Endothelial cell of hepatic sinusoid (primary cell): ENCODE results near the gene MYOF.

Experiments used
- in situ Hi-C: cut with HindIII; loops from 2 replicates; pipeline ENCODE4 v1.10.0; 2017; ENCODE audit warnings: low sequenced_read_pairs

Gene MYOF

GRCh38 chr10:93269281-93269680 lies 212.9 kb downstream of the MYOF start:
- in situ Hi-C loops: no loop called here

DNA sequence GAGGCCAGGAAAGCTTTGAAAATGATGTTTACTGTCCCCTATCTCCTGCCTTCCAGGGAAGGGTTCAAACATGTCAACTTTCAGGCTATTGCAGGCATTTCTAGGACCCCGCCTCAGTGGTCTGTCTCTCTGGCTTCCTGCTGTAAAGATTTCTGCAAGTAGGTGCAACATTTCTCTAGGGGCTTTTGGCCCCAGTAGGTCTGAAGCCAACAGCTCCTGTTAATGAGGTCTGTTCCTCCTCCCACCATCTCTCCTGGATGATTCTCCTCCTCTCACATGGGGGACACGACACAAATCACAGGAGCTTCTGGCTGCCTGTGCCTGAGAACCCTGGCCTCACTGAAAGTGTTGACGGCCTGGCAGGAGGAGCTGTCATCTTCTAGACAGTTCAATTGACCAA lies 214.1 kb downstream of the MYOF start:
- in situ Hi-C loops: no loop called here

DNA sequence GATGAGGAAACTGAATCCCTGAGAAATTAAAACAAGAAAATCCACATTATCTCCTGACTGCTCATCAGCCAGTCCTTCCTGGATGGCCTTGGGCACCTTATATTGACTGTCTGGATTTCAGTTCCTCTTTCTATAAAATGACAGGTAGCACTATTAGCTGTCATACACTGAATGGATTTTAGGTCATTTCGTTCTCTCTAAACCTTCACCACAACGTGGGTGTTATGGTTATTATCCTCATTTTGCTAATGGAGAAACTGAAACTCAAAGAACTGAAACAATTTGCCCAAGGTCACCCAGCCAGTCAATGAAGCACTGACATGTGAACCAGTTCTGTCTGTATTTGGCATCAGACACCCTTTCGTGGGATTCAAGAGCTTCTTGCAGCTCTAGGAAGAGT lies 214.6 kb downstream of the MYOF start:
- in situ Hi-C loops: no loop called here

DNA sequence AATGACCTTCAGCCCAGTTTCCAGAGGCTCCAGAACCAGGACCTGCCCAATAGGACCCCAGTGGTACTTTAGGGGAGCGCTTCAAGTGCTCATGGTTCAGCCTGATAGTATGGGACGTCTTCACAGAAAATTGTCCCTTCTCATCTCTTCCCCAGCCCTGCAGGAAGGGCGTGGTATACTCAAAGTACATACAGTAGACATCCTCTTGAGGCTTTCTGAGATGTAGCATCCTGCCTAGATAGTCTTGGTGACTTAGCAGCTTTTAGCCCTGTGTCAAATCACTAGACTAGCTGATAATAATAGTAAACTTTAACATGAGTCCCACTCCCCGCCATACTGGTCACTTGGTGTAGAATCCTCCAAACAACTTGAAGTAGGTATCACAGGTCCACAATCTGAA lies 215.3 kb downstream of the MYOF start:
- in situ Hi-C loops: no loop called here

DNA sequence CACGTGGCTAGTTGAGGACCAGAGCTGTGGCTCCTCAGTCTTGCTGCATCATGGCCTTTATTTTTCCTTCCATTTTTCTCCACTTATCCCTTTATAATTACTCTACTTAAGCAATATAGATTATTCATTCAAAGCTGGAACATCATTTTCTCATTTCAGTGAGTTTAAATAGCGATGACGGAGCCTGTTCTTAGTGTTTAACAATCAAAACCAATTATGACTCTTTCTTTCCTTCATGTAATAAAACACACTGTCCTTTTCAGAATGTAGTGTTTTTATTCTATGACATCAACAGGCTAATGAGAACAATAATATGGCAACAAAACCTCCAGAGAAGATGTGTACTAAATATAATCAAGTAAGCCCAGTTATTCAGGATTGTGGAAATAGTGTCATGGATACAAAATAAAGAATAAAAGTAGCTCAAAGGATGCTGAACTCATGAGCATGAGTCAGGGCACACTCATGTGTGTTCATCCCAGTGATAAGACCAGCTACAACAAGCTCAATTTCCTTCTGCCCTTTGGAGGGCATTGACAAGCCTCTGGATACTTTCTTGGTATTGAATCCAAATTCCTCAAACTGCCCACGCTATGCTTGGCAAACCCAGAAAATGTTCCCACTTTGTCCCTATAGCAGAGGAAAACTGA lies 220.0 kb downstream of the MYOF start:
- in situ Hi-C loops: no loop called here

GRCh38 chr10:93261089-93261488 lies 221.0 kb downstream of the MYOF start:
- in situ Hi-C loops: no loop called here

DNA sequence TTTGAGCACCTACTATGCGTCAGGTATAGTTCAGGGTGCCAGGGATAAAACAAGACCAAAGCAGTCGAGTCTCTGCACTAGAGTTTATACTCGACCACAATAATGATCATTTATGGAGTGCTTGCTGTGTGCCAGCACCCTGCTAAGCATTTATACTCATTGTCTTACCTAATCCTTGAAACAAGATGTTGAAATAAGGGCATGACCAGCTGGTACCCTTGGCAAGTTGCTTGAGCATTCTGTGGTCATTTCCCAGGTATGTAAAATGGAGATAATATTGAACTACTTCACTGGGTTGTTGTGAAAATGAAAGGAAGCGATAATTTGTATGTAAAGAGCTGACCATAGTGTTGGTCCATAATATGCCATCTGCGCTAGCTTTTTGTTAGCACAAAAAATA lies 223.0 kb downstream of the MYOF start:
- in situ Hi-C loops: no loop called here
